ENCODE data around the gene NCAPH2.

- TF ChIP-seq CTCF (IDR thresholded peaks at IDR 0.05) (peak; percentile 39 to 68 (median 60)), POLR2A (IDR thresholded peaks at IDR 0.05) (no peak)
Observed at GRCh38 chr22:50526108-50526833, 18.2 kb downstream of the NCAPH2 start.

All from uterus (tissue), 2 donors.